ENCODE measurements around the gene NUAK2.

The NUAK2 gene

GRCh38 chr1:205353612-205354011 lies 32.1 kb upstream of the NUAK2 start:
- no peak overlapping the region for H3K27ac Mint-ChIP-seq
- no peaks in the 10 kb centered on the region for H3K36me3 Mint-ChIP-seq
- peaks cover 28 to 43% of the 10 kb centered on the region in 2 donors for H3K4me1 Mint-ChIP-seq
- peaks cover 0 to 24% of the 10 kb centered on the region in 2 donors for H3K27me3 Mint-ChIP-seq
- H3K4me3 Mint-ChIP-seq: no peak overlapping the region
- no peaks in the 10 kb centered on the region for H3K9me3 Mint-ChIP-seq
- DNase-seq (no peak), ATAC-seq (replicated peaks) (no peak)

- H3K27ac Mint-ChIP-seq: no peak overlapping the region
- H3K4me3 Mint-ChIP-seq: no peak overlapping the region
- H3K9me3 Mint-ChIP-seq: no peaks in the 10 kb centered on the region
- ATAC-seq (replicated peaks) (no peak), DNase-seq (no peak)
- H3K4me1 Mint-ChIP-seq: peaks cover 32 to 48% of the 10 kb centered on the region in 2 donors
- no peaks in the 10 kb centered on the region for H3K36me3 Mint-ChIP-seq
- H3K27me3 Mint-ChIP-seq: peaks cover 0 to 20% of the 10 kb centered on the region in 2 donors
These were observed 31.6 kb upstream of the NUAK2 start for GRCh38 chr1:205353191-205353590.

GRCh38 chr1:205351984-205352713 lies 30.6 kb upstream of the NUAK2 start:
- Mint-ChIP-seq H3K36me3 (no peaks in the 10 kb centered on the region), H3K9me3 (no peaks in the 10 kb centered on the region), H3K4me3 (no peak overlapping the region), H3K27ac (no peak overlapping the region), H3K27me3 (peaks cover 0 to 11% of the 10 kb centered on the region in 2 donors), H3K4me1 (peaks cover 40 to 54% of the 10 kb centered on the region in 2 donors)
- no peak for DNase-seq
- ATAC-seq (replicated peaks): no peak

GRCh38 chr1:205350691-205351141 lies 29.2 kb upstream of the NUAK2 start:
- Mint-ChIP-seq H3K27me3 (no peaks in the 10 kb centered on the region), H3K27ac (no peak overlapping the region), H3K4me1 (peaks cover 35 to 47% of the 10 kb centered on the region in 2 donors), H3K9me3 (no peaks in the 10 kb centered on the region), H3K4me3 (no peak overlapping the region), H3K36me3 (no peaks in the 10 kb centered on the region)
- ATAC-seq (replicated peaks) (no peak), DNase-seq (no peak)

- Mint-ChIP-seq H3K4me1 (peaks cover 35 to 47% of the 10 kb centered on the region in 2 donors), H3K4me3 (no peak overlapping the region), H3K27me3 (no peaks in the 10 kb centered on the region), H3K27ac (no peak overlapping the region), H3K9me3 (no peaks in the 10 kb centered on the region), H3K36me3 (no peaks in the 10 kb centered on the region)
- DNase-seq (no peak), ATAC-seq (replicated peaks) (peak; percentile 41 to 63)
These were observed 28.6 kb upstream of the NUAK2 start for GRCh38 chr1:205350124-205350523.

- peak overlapping the region; percentile 62 for H3K27ac Mint-ChIP-seq
- no peaks in the 10 kb centered on the region for H3K9me3 Mint-ChIP-seq
- peaks cover 44 to 51% of the 10 kb centered on the region in 2 donors for H3K4me1 Mint-ChIP-seq
- peak overlapping the region in 1 of 2 donors; percentile 44 for H3K4me3 Mint-ChIP-seq
- H3K36me3 Mint-ChIP-seq: no peaks in the 10 kb centered on the region
- DNase-seq (no peak), ATAC-seq (replicated peaks) (peak; percentile 56 to 65)
- peaks cover 9 to 11% of the 10 kb centered on the region in 2 donors for H3K27me3 Mint-ChIP-seq
These were observed 27.3 kb upstream of the NUAK2 start for GRCh38 chr1:205348554-205349487.

- Mint-ChIP-seq H3K4me3 (no peak overlapping the region), H3K27me3 (peaks cover 15 to 21% of the 10 kb centered on the region in 2 donors), H3K4me1 (peaks cover 51 to 65% of the 10 kb centered on the region in 2 donors), H3K36me3 (no peaks in the 10 kb centered on the region), H3K9me3 (no peaks in the 10 kb centered on the region), H3K27ac (no peak overlapping the region)
- no peak for DNase-seq
- ATAC-seq (replicated peaks): no peak
These were observed 25.5 kb upstream of the NUAK2 start for GRCh38 chr1:205346956-205347574.

- H3K9me3 Mint-ChIP-seq: no peaks in the 10 kb centered on the region
- DNase-seq: no peak
- no peak overlapping the region for H3K4me3 Mint-ChIP-seq
- H3K4me1 Mint-ChIP-seq: peaks cover 52 to 67% of the 10 kb centered on the region in 2 donors
- ATAC-seq (replicated peaks): no peak
- no peaks in the 10 kb centered on the region for H3K36me3 Mint-ChIP-seq
- H3K27ac Mint-ChIP-seq: no peak overlapping the region
- H3K27me3 Mint-ChIP-seq: peaks cover 15 to 22% of the 10 kb centered on the region in 2 donors
These were observed 24.2 kb upstream of the NUAK2 start for GRCh38 chr1:205345761-205346160.

- Mint-ChIP-seq H3K4me1 (peaks cover 48 to 67% of the 10 kb centered on the region in 2 donors), H3K4me3 (peak overlapping the region; percentile 82 to 86), H3K27ac (peak overlapping the region; percentile 25), H3K36me3 (no peaks in the 10 kb centered on the region), H3K9me3 (no peaks in the 10 kb centered on the region), H3K27me3 (peaks cover 15 to 22% of the 10 kb centered on the region in 2 donors)
- DNase-seq (no peak), ATAC-seq (replicated peaks) (peak; percentile 52 to 53)
These were observed 22.8 kb upstream of the NUAK2 start for GRCh38 chr1:205344066-205344928.

- H3K27me3 Mint-ChIP-seq: peaks cover 15 to 22% of the 10 kb centered on the region in 2 donors
- H3K4me3 Mint-ChIP-seq: peak overlapping the region; percentile 82 to 86
- H3K27ac Mint-ChIP-seq: no peak overlapping the region
- H3K36me3 Mint-ChIP-seq: no peaks in the 10 kb centered on the region
- no peak for DNase-seq
- no peaks in the 10 kb centered on the region for H3K9me3 Mint-ChIP-seq
- H3K4me1 Mint-ChIP-seq: peaks cover 47 to 67% of the 10 kb centered on the region in 2 donors
- ATAC-seq (replicated peaks): peak; percentile 26 to 41
These were observed 22.0 kb upstream of the NUAK2 start for GRCh38 chr1:205343431-205344065.

GRCh38 chr1:205342986-205343385 lies 21.4 kb upstream of the NUAK2 start:
- DNase-seq: no peak
- H3K4me1 Mint-ChIP-seq: peaks cover 41 to 64% of the 10 kb centered on the region in 2 donors
- no peak overlapping the region for H3K27ac Mint-ChIP-seq
- peaks cover 15 to 22% of the 10 kb centered on the region in 2 donors for H3K27me3 Mint-ChIP-seq
- ATAC-seq (replicated peaks): no peak
- peak overlapping the region; percentile 71 to 86 for H3K4me3 Mint-ChIP-seq
- no peaks in the 10 kb centered on the region for H3K9me3 Mint-ChIP-seq
- H3K36me3 Mint-ChIP-seq: no peaks in the 10 kb centered on the region

GRCh38 chr1:205340676-205341075 lies 19.1 kb upstream of the NUAK2 start:
- Mint-ChIP-seq H3K4me3 (no peak overlapping the region), H3K4me1 (peaks cover 35 to 61% of the 10 kb centered on the region in 2 donors), H3K27me3 (peaks cover 15 to 22% of the 10 kb centered on the region in 2 donors), H3K36me3 (no peaks in the 10 kb centered on the region), H3K9me3 (no peaks in the 10 kb centered on the region), H3K27ac (peak overlapping the region; percentile 42)
- ATAC-seq (replicated peaks): no peak
- DNase-seq: no peak

GRCh38 chr1:205339717-205340116 lies 18.2 kb upstream of the NUAK2 start:
- H3K4me1 Mint-ChIP-seq: peaks cover 35 to 59% of the 10 kb centered on the region in 2 donors
- DNase-seq (peak; percentile 54), ATAC-seq (replicated peaks) (peak; percentile 89 to 91)
- peaks cover 13 to 19% of the 10 kb centered on the region in 2 donors for H3K27me3 Mint-ChIP-seq
- no peaks in the 10 kb centered on the region for H3K36me3 Mint-ChIP-seq
- no peaks in the 10 kb centered on the region for H3K9me3 Mint-ChIP-seq
- H3K27ac Mint-ChIP-seq: no peak overlapping the region
- H3K4me3 Mint-ChIP-seq: no peak overlapping the region
